Stimulated activated CD4-positive, alpha-beta T cell treated with anti-CD3 and anti-CD28 coated beads, Interleukin-4, amount 100 ng/mL, for 24 hours (primary cell): ENCODE data around the gene TFDP2.
"Not testable (repeated sequence)": the region's sequence is repeated elsewhere in the genome, so short reads cannot be mapped to it uniquely, and the experiment has no call there.

ENCODE experiments used
- DNase-seq: peaks from one replicate; pipeline ENCODE4 v3.0.0-alpha.2; 2020

TFDP2 gene

GRCh38 chr3:142013326-142013980 lies 135.9 kb downstream of the TFDP2 start:
- no peak for DNase-seq

GRCh38 chr3:142009029-142009428 lies 140.3 kb downstream of the TFDP2 start:
- no peak for DNase-seq

GRCh38 chr3:142007710-142008399 lies 141.5 kb downstream of the TFDP2 start:
- no peak for DNase-seq

- DNase-seq: not testable (repeated sequence)
Observed at GRCh38 chr3:142004957-142005356, 144.4 kb downstream of the TFDP2 start.

- no peak for DNase-seq
Observed at GRCh38 chr3:142004025-142004424, 145.3 kb downstream of the TFDP2 start.

- no peak for DNase-seq
Observed at GRCh38 chr3:142003291-142003690, 146.1 kb downstream of the TFDP2 start.

- no peak for DNase-seq
Observed at GRCh38 chr3:142000325-142000870, 148.9 kb downstream of the TFDP2 start.

- no peak for DNase-seq
Observed at GRCh38 chr3:141998669-141999290, 150.6 kb downstream of the TFDP2 start.

GRCh38 chr3:141996437-141996836 lies 152.9 kb downstream of the TFDP2 start:
- DNase-seq: no peak

GRCh38 chr3:141994856-141995255 lies 154.5 kb downstream of the TFDP2 start:
- no peak for DNase-seq

- DNase-seq: no peak
Observed at GRCh38 chr3:141992512-141992911, 156.8 kb downstream of the TFDP2 start.

- DNase-seq: no peak
Observed at GRCh38 chr3:141986548-141987107, 162.7 kb downstream of the TFDP2 start.

GRCh38 chr3:141981084-141981483 lies 168.3 kb downstream of the TFDP2 start:
- no peak for DNase-seq

GRCh38 chr3:141979050-141979671 lies 170.2 kb downstream of the TFDP2 start:
- no peak for DNase-seq

- DNase-seq: not testable (repeated sequence)
Observed at GRCh38 chr3:141974777-141975176, 174.6 kb downstream of the TFDP2 start.

- no peak for DNase-seq
Observed at GRCh38 chr3:141972399-141972798, 176.9 kb downstream of the TFDP2 start.

- DNase-seq: no peak
Observed at GRCh38 chr3:141971571-141971970, 177.8 kb downstream of the TFDP2 start.

GRCh38 chr3:141969711-141970110 lies 179.6 kb downstream of the TFDP2 start:
- no peak for DNase-seq

- no peak for DNase-seq
Observed at GRCh38 chr3:141965471-141965870, 183.9 kb downstream of the TFDP2 start.

GRCh38 chr3:141963301-141963700 lies 186.0 kb downstream of the TFDP2 start:
- no peak for DNase-seq

- no peak for DNase-seq
Observed at GRCh38 chr3:141960731-141961130, 188.6 kb downstream of the TFDP2 start.

- no peak for DNase-seq
Observed at GRCh38 chr3:141959589-141960554, 189.5 kb downstream of the TFDP2 start.
